Right kidney (tissue), 1 donor: Measurements from ENCODE around the gene KLHDC10.
"Not testable (repeated sequence)": the region's sequence is repeated elsewhere in the genome, so short reads cannot be mapped to it uniquely, and the experiment has no call there.

Experiments used
- DNase-seq: peaks from one replicate; pipeline ENCODE4 v3.0.0-alpha.2; 2016

Gene KLHDC10

GRCh38 chr7:130141161-130141883 is 71.0 kb downstream of the KLHDC10 start:
- peak; percentile 92 for DNase-seq

DNA sequence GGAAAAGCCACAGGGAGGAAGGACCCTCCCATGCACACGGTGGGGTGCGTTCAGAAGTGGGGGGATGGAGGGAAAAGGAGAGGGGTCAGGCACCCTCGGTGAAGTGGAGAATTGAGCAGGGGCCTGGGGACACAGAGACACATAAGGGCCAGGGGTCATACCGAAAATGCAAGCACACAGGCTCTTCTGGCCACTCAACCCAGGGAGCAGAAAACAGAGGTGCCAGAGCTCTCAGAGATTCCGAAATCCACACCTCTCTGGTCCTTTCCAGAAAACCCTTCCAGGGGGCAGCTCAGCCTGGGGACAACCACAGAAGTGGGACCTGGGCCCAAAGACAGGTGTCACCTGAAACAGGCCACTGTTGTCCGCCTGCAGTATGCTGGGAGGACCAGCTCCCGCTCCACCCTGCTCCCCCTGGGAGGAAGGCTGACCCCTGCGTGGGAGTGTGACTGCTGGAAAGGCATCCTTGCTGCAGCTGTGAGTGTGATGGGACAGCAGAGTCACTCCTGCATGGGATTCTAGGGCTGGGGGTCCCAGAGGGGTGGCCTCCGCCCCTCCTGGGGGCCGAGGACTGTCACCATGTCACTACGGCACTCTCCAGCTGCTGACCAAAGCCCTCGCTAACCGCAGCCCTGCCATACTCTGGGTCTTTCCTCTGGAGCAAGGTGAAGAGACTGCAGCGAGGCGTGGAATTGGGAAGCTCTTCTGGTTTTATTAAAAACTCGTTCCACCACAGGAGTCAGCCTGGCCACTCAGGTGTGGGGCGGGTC is 71.7 kb downstream of the KLHDC10 start:
- peak; percentile 87 for DNase-seq

DNA sequence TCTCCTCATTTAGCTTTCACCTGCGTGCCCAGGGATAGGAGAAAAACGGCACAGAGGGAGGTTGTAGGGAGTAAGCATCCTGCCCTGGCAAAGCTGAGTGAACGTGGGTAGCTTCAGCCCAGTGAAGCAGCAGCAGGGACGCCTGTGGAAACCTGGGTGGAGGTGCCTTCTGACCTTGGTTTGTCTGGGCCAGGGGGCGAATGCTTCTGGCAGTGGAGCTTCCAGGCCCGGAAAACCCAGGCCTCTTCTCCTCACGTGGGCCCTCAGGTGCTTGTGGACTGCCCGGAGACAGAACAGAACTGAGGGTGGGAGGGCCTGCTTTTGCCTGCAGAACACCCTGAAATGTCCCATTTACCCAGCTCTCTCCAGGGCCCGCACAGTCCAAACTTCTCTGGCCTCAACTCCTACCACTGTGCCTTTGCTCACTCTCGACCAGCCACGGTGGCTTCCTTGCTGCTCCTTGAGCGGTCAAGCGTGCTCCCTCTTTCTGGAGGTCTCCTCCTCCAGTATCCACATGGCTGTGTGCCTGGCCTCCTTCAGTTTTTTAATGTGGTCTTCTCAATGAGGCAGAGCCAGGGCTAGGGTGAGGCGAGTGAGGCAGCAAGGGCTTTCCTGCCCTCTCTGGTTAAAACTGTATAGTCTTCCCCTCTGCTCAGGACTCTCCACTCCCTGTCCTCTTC is 72.5 kb downstream of the KLHDC10 start:
- DNase-seq: no peak

DNA sequence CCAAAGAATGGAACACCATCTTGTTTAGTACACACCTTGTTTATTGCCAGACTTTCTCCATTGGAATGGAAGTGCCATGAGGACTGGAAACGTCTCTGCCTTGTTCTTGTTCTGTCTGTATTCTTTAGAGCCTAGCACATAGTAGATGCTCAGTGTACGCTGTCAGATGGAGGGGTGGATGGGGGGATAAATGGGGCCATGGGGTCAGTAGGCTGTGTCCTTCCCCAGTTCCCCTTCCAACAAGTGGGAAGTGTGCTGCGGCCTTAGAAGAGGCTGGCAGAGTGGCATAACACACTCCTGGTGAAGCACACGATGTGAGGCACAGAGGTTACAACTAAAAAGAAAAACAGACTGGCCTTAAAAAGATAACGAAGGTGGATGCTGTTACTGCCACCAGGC is 73.0 kb downstream of the KLHDC10 start:
- no peak for DNase-seq

DNA sequence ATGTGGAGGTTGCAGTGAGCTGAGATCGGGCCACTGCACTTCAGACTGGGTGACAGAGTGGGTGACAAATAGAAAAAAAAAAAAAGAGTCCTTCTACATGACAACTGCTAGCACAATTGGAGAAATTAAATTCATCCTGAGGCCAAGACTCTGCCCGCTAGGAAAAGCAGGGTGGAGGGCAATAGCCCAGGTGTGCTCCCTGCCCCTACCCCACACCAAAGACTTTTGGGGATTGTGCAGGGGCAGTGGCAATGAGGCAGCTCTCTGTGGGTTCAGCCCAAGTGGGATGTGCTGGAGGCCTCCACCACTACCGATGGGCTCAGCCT is 73.6 kb downstream of the KLHDC10 start:
- DNase-seq: no peak

GRCh38 chr7:130144312-130145171 is 74.2 kb downstream of the KLHDC10 start:
- no peak for DNase-seq

GRCh38 chr7:130145424-130146100 is 75.2 kb downstream of the KLHDC10 start:
- DNase-seq: no peak

GRCh38 chr7:130146142-130146541 is 75.8 kb downstream of the KLHDC10 start:
- DNase-seq: not testable (repeated sequence)

GRCh38 chr7:130146693-130147405 is 76.5 kb downstream of the KLHDC10 start:
- no peak for DNase-seq

- DNase-seq: no peak
Measured at GRCh38 chr7:130147710-130148325, 77.5 kb downstream of the KLHDC10 start.

GRCh38 chr7:130148561-130148960 is 78.2 kb downstream of the KLHDC10 start:
- DNase-seq: no peak

GRCh38 chr7:130149281-130150139 is 79.2 kb downstream of the KLHDC10 start:
- no peak for DNase-seq

DNA sequence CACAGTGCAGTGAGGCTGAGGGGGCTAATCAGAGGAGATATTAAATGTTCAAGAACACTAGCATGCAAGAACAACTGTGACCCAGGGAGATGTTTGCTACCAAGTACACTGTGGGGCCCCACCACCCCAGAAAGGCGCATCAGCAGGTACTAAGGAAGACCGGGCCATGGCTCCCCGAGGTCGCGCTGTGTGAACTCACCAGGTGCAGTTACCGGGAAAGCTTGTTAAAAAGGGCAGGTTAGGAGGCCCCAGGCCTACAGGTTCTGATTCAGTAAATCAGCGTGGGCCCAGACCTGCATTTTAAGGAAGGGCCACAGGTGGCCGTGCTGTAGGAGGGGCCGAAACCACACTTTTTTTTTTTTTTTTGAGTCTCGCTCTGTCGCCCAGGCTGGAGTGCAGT is 80.3 kb downstream of the KLHDC10 start:
- no peak for DNase-seq

- no peak for DNase-seq
Measured at GRCh38 chr7:130151591-130152492, 81.5 kb downstream of the KLHDC10 start.

DNA sequence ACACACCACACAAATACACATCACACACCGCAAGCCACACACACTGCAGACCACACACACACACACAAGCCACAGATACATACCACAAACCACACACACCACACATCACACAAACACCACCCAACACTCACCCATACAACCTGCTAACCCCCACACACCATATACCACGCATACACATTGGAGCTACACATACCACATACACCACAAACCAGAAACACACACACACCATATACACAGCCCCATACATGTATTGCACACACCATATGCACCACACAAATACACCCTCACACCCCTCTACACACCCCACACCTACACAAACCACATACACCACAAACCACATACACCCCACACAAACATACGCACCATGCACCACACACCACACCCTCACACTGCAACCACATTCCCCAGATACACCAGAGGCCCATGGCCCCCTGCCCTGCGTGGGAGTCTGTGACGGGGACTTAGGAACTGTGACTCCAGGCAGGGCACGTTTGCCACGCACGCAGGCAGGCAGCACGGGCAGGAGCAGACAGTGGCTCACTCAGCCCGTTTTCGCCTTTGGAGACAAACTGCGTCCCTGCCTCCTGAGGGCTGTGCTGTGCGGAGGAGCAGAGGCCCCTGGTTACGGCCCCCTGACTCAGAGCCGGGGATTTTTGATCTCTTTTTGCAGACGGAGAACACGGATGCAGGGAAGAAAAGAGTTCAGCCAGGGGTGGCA is 82.3 kb downstream of the KLHDC10 start:
- DNase-seq: peak; percentile 72

- no peak for DNase-seq
Measured at GRCh38 chr7:130153211-130153908, 83.0 kb downstream of the KLHDC10 start.

GRCh38 chr7:130154131-130154500 is 83.8 kb downstream of the KLHDC10 start:
- DNase-seq: no peak
